B cell (primary cell): ENCODE data around the gene BRD9. TPM values are rescaled to one million over a fixed set of nuclear protein-coding genes. Genes with fewer than 3 reads are reported as not detected.

Experiments used
- ATAC-seq: fragments of 200-7000 bp; cut with Tn5 transposase; one replicate; pipeline ENCODE4 v1.10.0; 2021; ENCODE audit warnings: low read depth, mild to moderate bottlenecking, moderate number of reproducible peaks, moderate library complexity
- CTCF ChIA-PET: fragments of 350-600 bp; sonication (Branson Sonifier 250); formaldehyde crosslinking; loops from one replicate; lab custom pipeline; 2021; ENCODE audit warnings: antibody characterized with exemption, inconsistent platforms; lab: Charles Lee
- POLR2A ChIA-PET: fragments of 350-600 bp; sonication (Branson Sonifier 250); formaldehyde crosslinking; loops from one replicate; lab custom pipeline; 2021; ENCODE audit warnings: antibody characterized with exemption; lab: Charles Lee
- DNase-seq: peaks from one replicate; pipeline ENCODE4 v3.0.0; 2013
- H2AFZ ChIP-seq: 2 replicates; pipeline ENCODE4 v1.6.1; 2012; ENCODE audit warnings: mild to moderate bottlenecking, low read depth, low read length; ENCODE audit not compliant: insufficient read depth, poor library complexity, severe bottlenecking
- H3K27ac ChIP-seq, 2 donors: 1 replicate in 1 of 2; 2 replicates in 1 of 2; pipeline ENCODE4 v1.5.1; 2012 to 2013; ENCODE audit warnings: low read length in 2 of 2, mild to moderate bottlenecking in 2 of 2, moderate library complexity in 1 of 2
- H3K27me3 ChIP-seq, 4 experiments: fragments of 200-600 bp in 1 of 4; sonication (generic) in 1 of 4; replicated peaks in 1 of 4; 1 replicate in 2 of 4; 2 replicates in 2 of 4; pipeline versions ENCODE4 v1.6.1 to v1.7.0; 2013 to 2016; ENCODE audit warnings: low read length in 3 of 4, mild to moderate bottlenecking in 2 of 4, mixed read lengths in 1 of 4, moderate library complexity in 1 of 4; ENCODE audit not compliant: insufficient read depth in 4 of 4, control insufficient read depth in 3 of 4; ENCODE audit errors: control extremely low read depth in 1 of 4
- H3K36me3 ChIP-seq, 2 experiments: replicated peaks in 1 of 2; 1 replicate in 1 of 2; 2 replicates in 1 of 2; pipeline versions ENCODE4 v1.6.1 to v1.7.1; 2013; ENCODE audit warnings: low read length in 1 of 2; ENCODE audit not compliant: insufficient read depth in 2 of 2, control insufficient read depth in 1 of 2; ENCODE audit errors: control extremely low read depth in 1 of 2, extremely low read depth in 1 of 2
- H3K4me1 ChIP-seq, 2 donors: fragments of 200-600 bp in 1 of 2; sonication (generic) in 1 of 2; 1 replicate in 1 of 2; 2 replicates in 1 of 2; pipeline versions ENCODE4 v1.5.1 to v1.6.1; 2013 to 2017; ENCODE audit warnings: low read length in 2 of 2; ENCODE audit not compliant: control insufficient read depth in 2 of 2, insufficient read depth in 2 of 2
- H3K4me2 ChIP-seq: replicated peaks from 2 replicates; pipeline ENCODE3; 2012; ENCODE audit warnings: mild to moderate bottlenecking, low read depth, low read length; ENCODE audit not compliant: poor library complexity, severe bottlenecking
- H3K4me3 ChIP-seq, 5 experiments: fragments of 200-600 bp in 1 of 5; sonication (generic) in 1 of 5; 1 replicate in 3 of 5; 2 replicates in 2 of 5; pipeline versions ENCODE4 v1.5.1 to v1.7.0; 2011 to 2016; ENCODE audit warnings: low read length in 4 of 5, mild to moderate bottlenecking in 4 of 5, low read depth in 2 of 5, control low read depth in 1 of 5, moderate library complexity in 1 of 5; ENCODE audit not compliant: insufficient read depth in 1 of 5; ENCODE audit errors: control extremely low read depth in 1 of 5, extremely low read depth in 1 of 5
- H3K79me2 ChIP-seq: fragments of 200-600 bp; sonication (generic); one replicate; pipeline ENCODE4 v1.6.0; 2016; ENCODE audit warnings: low read length; ENCODE audit not compliant: control insufficient read depth, insufficient read depth
- H3K9ac ChIP-seq: fragments of 200-600 bp; sonication (generic); 2 replicates; pipeline ENCODE4 v1.6.1; 2017; ENCODE audit warnings: mild to moderate bottlenecking, low read length, moderate library complexity
- H3K9me3 ChIP-seq, 3 donors: one replicate each; pipeline versions ENCODE4 v1.6.1 to v1.7.1; 2013; ENCODE audit warnings: low read length in 2 of 3; ENCODE audit not compliant: control insufficient read depth in 2 of 3, insufficient read depth in 1 of 3; ENCODE audit errors: control extremely low read depth in 1 of 3
- H4K20me1 ChIP-seq: 2 replicates; pipeline ENCODE4 v1.6.0; 2012; ENCODE audit warnings: mild to moderate bottlenecking, low read length; ENCODE audit not compliant: insufficient read depth, control insufficient read depth, poor library complexity, severe bottlenecking
- H3K27ac Mint-ChIP-seq: one replicate; pipeline ENCODE4 v1.8.0; 2021; ENCODE audit warnings: mixed read lengths
- H3K27me3 Mint-ChIP-seq: one replicate; pipeline ENCODE4 v1.8.0; 2021; ENCODE audit warnings: mixed read lengths
- H3K4me1 Mint-ChIP-seq: one replicate; pipeline ENCODE4 v1.8.0; 2021; ENCODE audit warnings: mixed read lengths
- H3K4me3 Mint-ChIP-seq: one replicate; pipeline ENCODE4 v1.8.0; 2021; ENCODE audit warnings: mixed read lengths
- H3K9me3 Mint-ChIP-seq: one replicate; pipeline ENCODE4 v1.8.0; 2022; ENCODE audit warnings: mixed read lengths; ENCODE audit not compliant: insufficient read depth
- EZH2 ChIP-seq: IDR thresholded peaks from 2 replicates; pipeline ENCODE4 v1.6.1; 2012; ENCODE audit warnings: borderline replicate concordance, low read depth, mild to moderate bottlenecking, moderate library complexity, low read length; ENCODE audit not compliant: insufficient read depth, poor library complexity, severe bottlenecking
- WGBS: methylation state at CpG from one replicate; pipeline ENCODE4 v1.1.5; 2013; ENCODE audit warnings: missing lambda C conversion rate; ENCODE audit not compliant: insufficient coverage; 5-methylcytosine and 5-hydroxymethylcytosine counted together
- intact Hi-C: fragments of 100-400 bp; cut with micrococcal nuclease; formaldehyde crosslinking; loops from one replicate; pipeline ENCODE4 v1.10.0; 2022
- polyA plus RNA-seq: library from polyadenylated mRNA; depleted of rRNA; stranded (reverse); fragments of >200 nt; gene quantifications from 2 replicates; pipeline ENCODE4 v1.2.3, GENCODE V29; 2012
- total RNA-seq, 2 donors: library from RNA; stranded (reverse); fragments of 120-200 nt in 1 of 2; gene quantifications; 1 replicate in 1 of 2; 2 replicates in 1 of 2; pipeline versions ENCODE4 v1.2.3 to v1.2.4, GENCODE V29; 2013 to 2022
- TF ChIP-seq, protein P1 (sequence below): fragments of 200-600 bp; IDR thresholded peaks from one replicate; pipeline ENCODE4 v1.8.0; 2022; ENCODE audit warnings: antibody characterized with exemption, mild to moderate bottlenecking

The BRD9 gene
- total and polyA plus RNA-seq, 2 donors (not counting 1 experiment from before 2014, with no cell fraction given), result 28.3 to 68.6 TPM

- Histone ChIP-seq H3K9ac (no peak overlapping the region), H3K27ac (no peak overlapping the region), H3K4me2 (no peak overlapping the region), H2AFZ (no peak overlapping the region), H4K20me1 (peaks cover 16% of the 10 kb centered on the region), H3K79me2 (no peaks in the 10 kb centered on the region), H3K9me3 (no peaks in the 10 kb centered on the region), H3K4me3 (no peak overlapping the region), H3K27me3 (no peaks in the 10 kb centered on the region), H3K36me3 (peaks cover 5 to 53% of the 10 kb centered on the region in 2 experiments), H3K4me1 (no peaks in the 10 kb centered on the region)
- intact Hi-C loops, result no loop called here
- ATAC-seq (no peak), DNase-seq (no peak)
- H3K27me3 Mint-ChIP-seq, result no peaks in the 10 kb centered on the region
- H3K4me3 Mint-ChIP-seq, result no peak overlapping the region
- peaks cover 3% of the 10 kb centered on the region for H3K4me1 Mint-ChIP-seq
- WGBS, result 97% methylated on average over 20 of the region's 24 CpGs
- CTCF ChIA-PET, result no interaction called here
- H3K9me3 Mint-ChIP-seq, result no peaks in the 10 kb centered on the region
- TF ChIP-seq EZH2, result no peak
- TF ChIP-seq, protein P1, sequence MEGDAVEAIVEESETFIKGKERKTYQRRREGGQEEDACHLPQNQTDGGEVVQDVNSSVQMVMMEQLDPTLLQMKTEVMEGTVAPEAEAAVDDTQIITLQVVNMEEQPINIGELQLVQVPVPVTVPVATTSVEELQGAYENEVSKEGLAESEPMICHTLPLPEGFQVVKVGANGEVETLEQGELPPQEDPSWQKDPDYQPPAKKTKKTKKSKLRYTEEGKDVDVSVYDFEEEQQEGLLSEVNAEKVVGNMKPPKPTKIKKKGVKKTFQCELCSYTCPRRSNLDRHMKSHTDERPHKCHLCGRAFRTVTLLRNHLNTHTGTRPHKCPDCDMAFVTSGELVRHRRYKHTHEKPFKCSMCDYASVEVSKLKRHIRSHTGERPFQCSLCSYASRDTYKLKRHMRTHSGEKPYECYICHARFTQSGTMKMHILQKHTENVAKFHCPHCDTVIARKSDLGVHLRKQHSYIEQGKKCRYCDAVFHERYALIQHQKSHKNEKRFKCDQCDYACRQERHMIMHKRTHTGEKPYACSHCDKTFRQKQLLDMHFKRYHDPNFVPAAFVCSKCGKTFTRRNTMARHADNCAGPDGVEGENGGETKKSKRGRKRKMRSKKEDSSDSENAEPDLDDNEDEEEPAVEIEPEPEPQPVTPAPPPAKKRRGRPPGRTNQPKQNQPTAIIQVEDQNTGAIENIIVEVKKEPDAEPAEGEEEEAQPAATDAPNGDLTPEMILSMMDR, result no peak
- POLR2A ChIA-PET, result no interaction called here
- H3K27ac Mint-ChIP-seq, result no peak overlapping the region
Observed at GRCh38 chr5:875931-876330, 16.7 kb downstream of the BRD9 start.

DNA sequence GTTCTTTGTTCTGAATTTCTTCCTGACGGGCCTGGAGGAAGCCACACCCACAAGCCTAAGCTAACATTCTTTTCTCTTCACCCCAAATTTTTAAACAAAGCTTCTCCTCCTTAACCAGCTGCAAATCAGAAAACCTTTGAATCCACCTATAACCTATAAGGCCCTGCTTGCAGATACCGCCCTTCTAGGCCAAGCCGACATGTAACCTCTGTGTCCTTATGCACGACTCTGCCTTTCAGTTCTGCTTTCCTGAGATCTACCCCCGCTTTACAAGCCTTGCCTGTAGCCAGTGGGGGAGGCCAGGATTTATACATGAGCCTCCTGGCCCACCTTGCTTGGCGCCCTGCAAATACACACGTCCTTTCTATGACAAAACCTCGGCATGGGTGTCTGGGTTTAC lies 19.3 kb downstream of the BRD9 start:
- no peak overlapping the region for H3K27ac ChIP-seq
- peaks cover 8 to 76% of the 10 kb centered on the region in 2 experiments for H3K36me3 ChIP-seq
- no peaks in the 10 kb centered on the region for H3K9me3 ChIP-seq
- Mint-ChIP-seq H3K27ac (no peak overlapping the region), H3K4me3 (no peak overlapping the region), H3K27me3 (no peaks in the 10 kb centered on the region), H3K4me1 (peaks cover 3% of the 10 kb centered on the region), H3K9me3 (no peaks in the 10 kb centered on the region)
- WGBS, result 63% methylated on average over 8 of the region's 8 CpGs
- H3K79me2 ChIP-seq, result no peaks in the 10 kb centered on the region
- no peaks in the 10 kb centered on the region for H3K27me3 ChIP-seq
- intact Hi-C loops, result no loop called here
- no peak overlapping the region for H3K4me2 ChIP-seq
- peaks cover 11% of the 10 kb centered on the region for H4K20me1 ChIP-seq
- ATAC-seq, result no peak
- no peak for DNase-seq
- ChIA-PET CTCF (no interaction called here), POLR2A (no interaction called here)
- H2AFZ ChIP-seq, result no peak overlapping the region
- H3K4me1 ChIP-seq, result no peaks in the 10 kb centered on the region
- no peak overlapping the region for H3K4me3 ChIP-seq
- no peak overlapping the region for H3K9ac ChIP-seq
- TF ChIP-seq, protein P1, result no peak
- no peak for TF ChIP-seq EZH2
